Smooth muscle cell (in vitro differentiated cells): ENCODE results near the gene GLYATL3. TPM values are rescaled to one million over a fixed set of nuclear protein-coding genes. Genes with fewer than 3 reads are reported as not detected.

Experiments used
- DNase-seq: peaks from one replicate; lab custom pipeline; 2025; ENCODE audit not compliant: unreplicated experiment; lab: John Stamatoyannopoulos, UW
- H2AFZ ChIP-seq: fragments of 200-600 bp; sonication (generic); 2 replicates; pipeline ENCODE4 v1.6.0; 2016; ENCODE audit warnings: antibody characterized with exemption, low read depth, mild to moderate bottlenecking
- H3F3A ChIP-seq: fragments of 200-600 bp; sonication (generic); 2 replicates; pipeline ENCODE4 v1.6.0; 2017; ENCODE audit warnings: antibody characterized with exemption, low read depth
- H3K27ac ChIP-seq: fragments of 200-600 bp; sonication (generic); 2 replicates; pipeline ENCODE4 v1.5.1; 2016; ENCODE audit warnings: low read depth, mild to moderate bottlenecking
- H3K27me3 ChIP-seq: fragments of 200-600 bp; sonication (generic); 2 replicates; pipeline ENCODE4 v1.6.1; 2016; ENCODE audit warnings: low read depth, mild to moderate bottlenecking
- H3K36me3 ChIP-seq: fragments of 200-600 bp; sonication (generic); 2 replicates; pipeline ENCODE4 v1.5.1; 2016; ENCODE audit warnings: low read depth
- H3K4me1 ChIP-seq: fragments of 200-600 bp; sonication (generic); 2 replicates; pipeline ENCODE4 v1.5.1; 2016; ENCODE audit warnings: low read depth
- H3K4me2 ChIP-seq: fragments of 200-600 bp; sonication (generic); 2 replicates; pipeline ENCODE4 v1.6.0; 2016; ENCODE audit warnings: mild to moderate bottlenecking
- H3K4me3 ChIP-seq: fragments of 200-600 bp; sonication (generic); 2 replicates; pipeline ENCODE4 v1.5.1; 2016; ENCODE audit warnings: mild to moderate bottlenecking
- H3K79me2 ChIP-seq: fragments of 200-600 bp; sonication (generic); 2 replicates; pipeline ENCODE4 v1.6.0; 2016; ENCODE audit warnings: low read depth, mild to moderate bottlenecking
- H3K9ac ChIP-seq: fragments of 200-600 bp; sonication (generic); 2 replicates; pipeline ENCODE4 v1.6.0; 2016; ENCODE audit warnings: low read depth
- H3K9me3 ChIP-seq: fragments of 200-600 bp; sonication (generic); replicated peaks from 2 replicates; pipeline ENCODE4 v1.5.1; 2016; ENCODE audit warnings: low read depth
- H4K20me1 ChIP-seq: fragments of 200-600 bp; sonication (generic); 2 replicates; pipeline ENCODE4 v1.6.0; 2016; ENCODE audit warnings: low read depth
- WGBS: methylation state at CpG from one replicate; pipeline ENCODE4 v1.1.7; 2016; ENCODE audit warnings: low lambda C conversion rate; 5-methylcytosine and 5-hydroxymethylcytosine counted together
- polyA plus RNA-seq: library from polyadenylated mRNA; unstranded; fragments of >200 nt; fragmentation: Nextera tagmentation; extraction: Ambion mirVana; gene quantifications from 2 replicates; pipeline ENCODE4 v1.2.1, GENCODE V29; 2016
- total RNA-seq: library from RNA; depleted of rRNA; stranded (reverse); fragments of >200 nt; gene quantifications from 2 replicates; pipeline ENCODE4 v1.2.3, GENCODE V29; 2014
- TF ChIP-seq, protein P1 (sequence below): fragments of 200-600 bp; sonication (generic); IDR thresholded peaks from 2 replicates; pipeline ENCODE4 v1.5.1; 2017; ENCODE audit warnings: borderline replicate concordance, mild to moderate bottlenecking, antibody characterized with exemption; ENCODE audit not compliant: insufficient read depth, poor library complexity, severe bottlenecking

Gene GLYATL3
- total and polyA plus RNA-seq, 2 experiments from 2014 or later, result not detected

- Histone ChIP-seq H3K4me2 (no peak overlapping the region), H3K79me2 (no peaks in the 10 kb centered on the region), H3K9me3 (no peaks in the 10 kb centered on the region), H3F3A (no peaks in the 10 kb centered on the region), H2AFZ (no peak overlapping the region), H3K4me3 (no peak overlapping the region), H3K9ac (no peak overlapping the region), H3K36me3 (no peaks in the 10 kb centered on the region), H3K27ac (no peak overlapping the region), H3K27me3 (no peaks in the 10 kb centered on the region), H3K4me1 (no peaks in the 10 kb centered on the region), H4K20me1 (no peaks in the 10 kb centered on the region)
- TF ChIP-seq, protein P1, sequence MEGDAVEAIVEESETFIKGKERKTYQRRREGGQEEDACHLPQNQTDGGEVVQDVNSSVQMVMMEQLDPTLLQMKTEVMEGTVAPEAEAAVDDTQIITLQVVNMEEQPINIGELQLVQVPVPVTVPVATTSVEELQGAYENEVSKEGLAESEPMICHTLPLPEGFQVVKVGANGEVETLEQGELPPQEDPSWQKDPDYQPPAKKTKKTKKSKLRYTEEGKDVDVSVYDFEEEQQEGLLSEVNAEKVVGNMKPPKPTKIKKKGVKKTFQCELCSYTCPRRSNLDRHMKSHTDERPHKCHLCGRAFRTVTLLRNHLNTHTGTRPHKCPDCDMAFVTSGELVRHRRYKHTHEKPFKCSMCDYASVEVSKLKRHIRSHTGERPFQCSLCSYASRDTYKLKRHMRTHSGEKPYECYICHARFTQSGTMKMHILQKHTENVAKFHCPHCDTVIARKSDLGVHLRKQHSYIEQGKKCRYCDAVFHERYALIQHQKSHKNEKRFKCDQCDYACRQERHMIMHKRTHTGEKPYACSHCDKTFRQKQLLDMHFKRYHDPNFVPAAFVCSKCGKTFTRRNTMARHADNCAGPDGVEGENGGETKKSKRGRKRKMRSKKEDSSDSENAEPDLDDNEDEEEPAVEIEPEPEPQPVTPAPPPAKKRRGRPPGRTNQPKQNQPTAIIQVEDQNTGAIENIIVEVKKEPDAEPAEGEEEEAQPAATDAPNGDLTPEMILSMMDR, result no peak
- no peak for DNase-seq
- 95% methylated on average over 2 of the region's 2 CpGs for WGBS
These were observed 13.6 kb downstream of the GLYATL3 start for GRCh38 chr6:49513153-49513989.

GRCh38 chr6:49514571-49515484 is 15.1 kb downstream of the GLYATL3 start:
- 77% methylated on average over 8 of the region's 8 CpGs for WGBS
- H3K9me3 ChIP-seq, result no peaks in the 10 kb centered on the region

DNA sequence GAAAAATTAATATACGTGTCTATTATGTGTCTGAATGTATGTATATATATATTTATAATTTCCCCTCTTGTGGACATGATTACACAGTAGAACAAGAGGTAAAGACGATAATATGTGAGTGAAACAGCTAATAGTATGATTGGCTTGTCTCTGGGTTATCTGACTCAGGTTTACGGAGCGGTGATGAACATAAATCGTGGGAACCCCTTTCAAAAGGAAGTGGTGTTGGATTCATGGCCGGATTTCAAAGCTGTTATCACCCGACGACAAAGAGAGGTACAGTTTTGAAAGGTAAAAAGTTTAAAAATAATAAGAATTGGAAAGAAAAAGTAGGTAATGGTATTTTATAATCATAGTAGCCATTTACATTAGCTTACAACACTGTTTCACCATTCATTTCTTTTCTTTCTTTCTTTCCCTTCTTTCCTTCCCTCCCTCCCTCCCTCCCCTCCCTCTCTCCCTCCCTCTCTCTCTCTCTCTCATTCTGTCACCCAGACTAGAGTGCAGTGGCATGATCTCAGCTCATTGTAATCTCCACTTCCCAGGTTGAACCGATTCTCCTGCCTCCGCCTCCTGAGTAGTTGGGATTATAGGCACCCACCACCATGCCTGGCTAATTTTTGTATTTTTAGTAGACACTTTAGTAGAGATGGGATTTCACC is 15.9 kb downstream of the GLYATL3 start:
- H3K9me3 ChIP-seq, result no peaks in the 10 kb centered on the region
- no peak overlapping the region for H3K9ac ChIP-seq
- no peaks in the 10 kb centered on the region for H3K4me1 ChIP-seq
- no peak for DNase-seq
- H3K27me3 ChIP-seq, result no peaks in the 10 kb centered on the region
- no peak overlapping the region for H3K27ac ChIP-seq
- TF ChIP-seq, protein P1, result no peak
- H3K79me2 ChIP-seq, result no peaks in the 10 kb centered on the region
- no peaks in the 10 kb centered on the region for H3K36me3 ChIP-seq
- no peak overlapping the region for H2AFZ ChIP-seq
- no peaks in the 10 kb centered on the region for H3F3A ChIP-seq
- no peaks in the 10 kb centered on the region for H4K20me1 ChIP-seq
- 82% methylated on average over 10 of the region's 10 CpGs for WGBS
- no peak overlapping the region for H3K4me3 ChIP-seq
- no peak overlapping the region for H3K4me2 ChIP-seq

More at GRCh38 chr6:49514571-49515484, 15.1 kb downstream of the GLYATL3 start:
- Histone ChIP-seq H3K36me3 (no peaks in the 10 kb centered on the region), H3K4me3 (no peak overlapping the region), H3K79me2 (no peaks in the 10 kb centered on the region), H2AFZ (no peak overlapping the region), H3K27ac (no peak overlapping the region), H4K20me1 (no peaks in the 10 kb centered on the region), H3K27me3 (no peaks in the 10 kb centered on the region), H3K4me1 (no peaks in the 10 kb centered on the region), H3K4me2 (no peak overlapping the region), H3F3A (no peaks in the 10 kb centered on the region), H3K9ac (no peak overlapping the region)
- TF ChIP-seq, protein P1, result no peak
- no peak for DNase-seq
